Measurements from ENCODE around the gene PKP2.

The PKP2 gene

DNA sequence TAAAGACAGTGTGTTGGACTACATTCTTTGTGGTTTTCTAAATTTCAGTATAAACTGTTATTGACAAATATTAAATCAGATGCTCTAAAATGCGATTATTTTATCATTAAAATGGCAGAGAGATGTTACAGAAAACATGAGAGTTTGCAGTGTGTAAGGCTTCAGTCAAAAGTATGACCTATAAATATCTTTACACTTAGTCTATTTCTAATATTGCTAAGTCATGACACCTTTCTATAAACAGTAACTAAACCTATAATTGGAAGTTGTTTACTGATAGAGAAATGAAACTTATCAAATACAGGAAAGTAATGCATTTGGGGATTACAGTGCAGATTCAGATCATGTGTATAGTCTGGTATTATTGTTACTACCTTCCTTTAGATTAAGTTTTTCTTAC, 72.0 kb downstream of the PKP2 start:
- TF ChIP-seq, protein P1, sequence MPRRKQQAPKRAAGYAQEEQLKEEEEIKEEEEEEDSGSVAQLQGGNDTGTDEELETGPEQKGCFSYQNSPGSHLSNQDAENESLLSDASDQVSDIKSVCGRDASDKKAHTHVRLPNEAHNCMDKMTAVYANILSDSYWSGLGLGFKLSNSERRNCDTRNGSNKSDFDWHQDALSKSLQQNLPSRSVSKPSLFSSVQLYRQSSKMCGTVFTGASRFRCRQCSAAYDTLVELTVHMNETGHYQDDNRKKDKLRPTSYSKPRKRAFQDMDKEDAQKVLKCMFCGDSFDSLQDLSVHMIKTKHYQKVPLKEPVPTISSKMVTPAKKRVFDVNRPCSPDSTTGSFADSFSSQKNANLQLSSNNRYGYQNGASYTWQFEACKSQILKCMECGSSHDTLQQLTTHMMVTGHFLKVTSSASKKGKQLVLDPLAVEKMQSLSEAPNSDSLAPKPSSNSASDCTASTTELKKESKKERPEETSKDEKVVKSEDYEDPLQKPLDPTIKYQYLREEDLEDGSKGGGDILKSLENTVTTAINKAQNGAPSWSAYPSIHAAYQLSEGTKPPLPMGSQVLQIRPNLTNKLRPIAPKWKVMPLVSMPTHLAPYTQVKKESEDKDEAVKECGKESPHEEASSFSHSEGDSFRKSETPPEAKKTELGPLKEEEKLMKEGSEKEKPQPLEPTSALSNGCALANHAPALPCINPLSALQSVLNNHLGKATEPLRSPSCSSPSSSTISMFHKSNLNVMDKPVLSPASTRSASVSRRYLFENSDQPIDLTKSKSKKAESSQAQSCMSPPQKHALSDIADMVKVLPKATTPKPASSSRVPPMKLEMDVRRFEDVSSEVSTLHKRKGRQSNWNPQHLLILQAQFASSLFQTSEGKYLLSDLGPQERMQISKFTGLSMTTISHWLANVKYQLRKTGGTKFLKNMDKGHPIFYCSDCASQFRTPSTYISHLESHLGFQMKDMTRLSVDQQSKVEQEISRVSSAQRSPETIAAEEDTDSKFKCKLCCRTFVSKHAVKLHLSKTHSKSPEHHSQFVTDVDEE (CRISPR knock-in tag; IDR thresholded peaks at IDR 0.05) = no peak
- no peak for TF ChIP-seq CSRNP3 (CRISPR knock-in tag; IDR thresholded peaks at IDR 0.05)
- TF ChIP-seq ZFP3 (CRISPR knock-in tag; IDR thresholded peaks at IDR 0.05) = no peak
- no peak for TF ChIP-seq ZFP30 (CRISPR knock-in tag; IDR thresholded peaks at IDR 0.05)
- no peak for TF ChIP-seq GLIS3 (CRISPR knock-in tag; IDR thresholded peaks at IDR 0.05)
- no peak for TF ChIP-seq ZNF565 (CRISPR knock-in tag; conservative IDR thresholded peaks at IDR 0.05; ENCODE audit: low read depth)
- no peak for TF ChIP-seq ZNF8 (CRISPR knock-in tag; IDR thresholded peaks at IDR 0.05)
- TF ChIP-seq TOX (CRISPR knock-in tag; IDR thresholded peaks at IDR 0.05; ENCODE audit: borderline replicate concordance) = no peak
- TF ChIP-seq, protein P2, sequence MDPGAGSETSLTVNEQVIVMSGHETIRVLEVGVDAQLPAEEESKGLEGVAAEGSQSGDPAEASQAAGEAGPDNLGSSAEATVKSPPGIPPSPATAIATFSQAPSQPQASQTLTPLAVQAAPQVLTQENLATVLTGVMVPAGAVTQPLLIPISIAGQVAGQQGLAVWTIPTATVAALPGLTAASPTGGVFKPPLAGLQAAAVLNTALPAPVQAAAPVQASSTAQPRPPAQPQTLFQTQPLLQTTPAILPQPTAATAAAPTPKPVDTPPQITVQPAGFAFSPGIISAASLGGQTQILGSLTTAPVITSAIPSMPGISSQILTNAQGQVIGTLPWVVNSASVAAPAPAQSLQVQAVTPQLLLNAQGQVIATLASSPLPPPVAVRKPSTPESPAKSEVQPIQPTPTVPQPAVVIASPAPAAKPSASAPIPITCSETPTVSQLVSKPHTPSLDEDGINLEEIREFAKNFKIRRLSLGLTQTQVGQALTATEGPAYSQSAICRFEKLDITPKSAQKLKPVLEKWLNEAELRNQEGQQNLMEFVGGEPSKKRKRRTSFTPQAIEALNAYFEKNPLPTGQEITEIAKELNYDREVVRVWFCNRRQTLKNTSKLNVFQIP (CRISPR knock-in tag; IDR thresholded peaks at IDR 0.05; ENCODE audit: borderline replicate concordance, low read depth) = no peak
- TF ChIP-seq, protein P3, sequence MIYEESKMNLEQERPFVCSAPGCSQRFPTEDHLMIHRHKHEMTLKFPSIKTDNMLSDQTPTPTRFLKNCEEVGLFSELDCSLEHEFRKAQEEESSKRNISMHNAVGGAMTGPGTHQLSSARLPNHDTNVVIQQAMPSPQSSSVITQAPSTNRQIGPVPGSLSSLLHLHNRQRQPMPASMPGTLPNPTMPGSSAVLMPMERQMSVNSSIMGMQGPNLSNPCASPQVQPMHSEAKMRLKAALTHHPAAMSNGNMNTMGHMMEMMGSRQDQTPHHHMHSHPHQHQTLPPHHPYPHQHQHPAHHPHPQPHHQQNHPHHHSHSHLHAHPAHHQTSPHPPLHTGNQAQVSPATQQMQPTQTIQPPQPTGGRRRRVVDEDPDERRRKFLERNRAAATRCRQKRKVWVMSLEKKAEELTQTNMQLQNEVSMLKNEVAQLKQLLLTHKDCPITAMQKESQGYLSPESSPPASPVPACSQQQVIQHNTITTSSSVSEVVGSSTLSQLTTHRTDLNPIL (CRISPR knock-in tag; IDR thresholded peaks at IDR 0.05; ENCODE audit: low read depth) = no peak
- TF ChIP-seq BACH2 (CRISPR knock-in tag; IDR thresholded peaks at IDR 0.05; ENCODE audit: borderline replicate concordance) = no peak
- TF ChIP-seq ARNTL (CRISPR knock-in tag; IDR thresholded peaks at IDR 0.05; ENCODE audit: borderline replicate concordance, low read depth) = no peak
- ATAC-seq = no peak

DNA sequence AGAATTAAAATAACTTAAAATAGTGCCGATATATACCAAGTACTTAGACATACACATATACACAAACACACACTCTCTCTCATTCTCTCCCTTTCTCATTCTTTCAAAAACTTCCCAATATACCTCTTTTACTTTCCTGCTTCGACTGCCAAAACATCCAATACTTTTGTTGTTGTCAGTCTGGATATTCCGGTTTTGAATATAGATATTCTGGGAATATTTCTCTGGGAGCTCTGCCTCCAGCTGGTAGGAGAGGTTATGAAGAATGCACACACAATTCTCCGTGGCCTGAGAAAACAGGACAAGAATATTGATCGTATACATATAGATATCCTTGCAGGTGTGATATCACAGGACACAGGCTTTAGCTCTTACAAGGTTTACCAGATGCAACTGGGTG, 74.2 kb downstream of the PKP2 start:
- no peak for ATAC-seq
- TF ChIP-seq OSR1 (CRISPR knock-in tag; IDR thresholded peaks at IDR 0.05) (no peak), PATZ1 (CRISPR knock-in tag; IDR thresholded peaks at IDR 0.05; ENCODE audit: borderline replicate concordance) (no peak)

DNA sequence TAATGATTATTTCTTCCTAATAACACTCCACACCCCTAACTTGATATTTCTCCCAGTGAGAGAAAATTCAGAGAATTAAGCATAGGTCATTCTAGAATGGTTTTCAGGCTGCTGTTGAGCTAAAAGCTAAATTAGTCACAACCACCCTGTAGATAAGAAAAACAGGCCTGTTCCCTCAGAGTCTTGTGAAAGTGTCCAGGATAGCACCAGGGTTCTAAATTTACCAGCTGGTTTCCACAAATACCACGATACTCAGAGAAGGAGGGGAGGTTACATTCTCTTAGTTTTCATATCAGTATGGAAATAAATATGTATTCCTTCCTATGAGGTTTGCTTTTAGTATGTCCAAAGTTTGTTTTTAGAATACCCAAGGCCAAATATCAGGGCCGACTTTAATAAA, 74.9 kb downstream of the PKP2 start:
- no peak for TF ChIP-seq ESRRG (CRISPR knock-in tag; IDR thresholded peaks at IDR 0.05)
- TF ChIP-seq, protein P2 (CRISPR knock-in tag; IDR thresholded peaks at IDR 0.05; ENCODE audit: borderline replicate concordance, low read depth) = no peak
- no peak for TF ChIP-seq ZNF70 (CRISPR knock-in tag; IDR thresholded peaks at IDR 0.05)
- no peak for TF ChIP-seq GLIS3 (CRISPR knock-in tag; IDR thresholded peaks at IDR 0.05)
- no peak for TF ChIP-seq ZNF8 (CRISPR knock-in tag; IDR thresholded peaks at IDR 0.05)
- TF ChIP-seq TOX (CRISPR knock-in tag; IDR thresholded peaks at IDR 0.05; ENCODE audit: borderline replicate concordance) = no peak
- TF ChIP-seq, protein P1 (CRISPR knock-in tag; IDR thresholded peaks at IDR 0.05) = no peak
- no peak for TF ChIP-seq ZFP30 (CRISPR knock-in tag; IDR thresholded peaks at IDR 0.05)
- no peak for TF ChIP-seq TCF4 (CRISPR knock-in tag; IDR thresholded peaks at IDR 0.05; ENCODE audit: borderline replicate concordance)
- TF ChIP-seq BACH2 (CRISPR knock-in tag; IDR thresholded peaks at IDR 0.05; ENCODE audit: borderline replicate concordance) = no peak
- ATAC-seq = no peak
